Ishikawa (cell line): ENCODE results near the gene NDST1.
A peak's percentile ranks its signal among the peaks of the same experiment; 100 is the strongest.

ENCODE experiments used
- CEBPB ChIP-seq: IDR thresholded peaks from 2 replicates; pipeline ENCODE4 v1.6.1; 2012
- CREB1 ChIP-seq: IDR thresholded peaks from 2 replicates; pipeline ENCODE4 v1.6.1; 2012; ENCODE audit warnings: low read depth
- EGR1 ChIP-seq: IDR thresholded peaks from 2 replicates; pipeline ENCODE4 v1.6.1; 2012
- FOXM1 ChIP-seq: IDR thresholded peaks from 2 replicates; pipeline ENCODE4 v1.6.1; 2012; ENCODE audit warnings: low read depth, borderline replicate concordance
- RAD21 ChIP-seq: IDR thresholded peaks from 2 replicates; pipeline ENCODE4 v1.6.1; 2012; ENCODE audit warnings: low read depth
- TAF1 ChIP-seq: IDR thresholded peaks from 2 replicates; pipeline ENCODE4 v1.6.1; 2012; ENCODE audit warnings: low read depth, mild to moderate bottlenecking
- TCF12 ChIP-seq: IDR thresholded peaks from 2 replicates; pipeline ENCODE4 v1.6.1; 2012; ENCODE audit warnings: low read depth
- YY1 ChIP-seq: IDR thresholded peaks from 2 replicates; pipeline ENCODE4 v1.6.1; 2012; ENCODE audit warnings: low read depth
- ZBTB7A ChIP-seq: IDR thresholded peaks from 2 replicates; pipeline ENCODE4 v1.6.1; 2012; ENCODE audit warnings: low read depth
- TF ChIP-seq, protein P1 (sequence below): IDR thresholded peaks from 2 replicates; pipeline ENCODE4 v1.6.1; 2012
- TF ChIP-seq, protein P2 (sequence below): IDR thresholded peaks from 2 replicates; pipeline ENCODE4 v1.6.1; 2012; ENCODE audit warnings: low read depth, mild to moderate bottlenecking
- TF ChIP-seq, protein P3 (sequence below): IDR thresholded peaks from 2 replicates; pipeline ENCODE4 v1.6.1; 2012

Gene NDST1

DNA sequence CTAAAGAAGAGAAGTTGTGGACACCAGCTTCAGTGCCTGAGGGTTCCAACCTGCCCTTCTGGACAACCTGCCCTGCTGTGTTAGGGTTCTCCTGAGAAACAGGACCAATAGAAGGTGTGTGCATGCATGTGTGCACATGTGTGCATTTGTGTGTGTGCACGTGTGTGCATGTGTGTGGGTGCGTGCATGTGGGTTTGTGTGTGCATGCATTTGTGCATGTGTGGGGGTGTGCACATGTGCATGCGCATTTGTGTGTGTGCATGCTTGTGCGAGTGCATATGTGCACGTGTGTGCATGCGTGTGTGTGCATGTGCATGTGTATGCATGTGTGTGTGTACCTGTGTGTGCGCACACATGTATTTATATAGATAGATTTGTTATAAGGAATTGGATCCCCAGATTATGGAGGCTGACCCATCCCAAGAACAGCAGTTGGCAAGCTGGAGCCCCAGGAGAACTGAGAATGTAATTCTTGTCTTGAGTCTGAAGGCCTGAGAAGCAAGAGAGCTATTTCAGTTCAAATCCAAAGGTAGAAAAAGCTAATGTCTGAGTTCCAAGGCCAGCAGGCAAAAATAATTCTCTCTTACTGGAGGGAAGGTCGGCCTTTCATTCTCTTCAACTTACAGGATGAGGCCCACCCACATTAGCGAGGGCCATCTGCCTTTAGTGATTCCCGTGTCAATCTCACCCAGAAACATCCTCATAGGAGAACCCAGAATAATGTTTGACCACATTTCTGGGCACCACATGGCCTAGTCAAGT is 69.6 kb downstream of the NDST1 start:
- TF ChIP-seq TAF1: no peak
- TF ChIP-seq, protein P1, sequence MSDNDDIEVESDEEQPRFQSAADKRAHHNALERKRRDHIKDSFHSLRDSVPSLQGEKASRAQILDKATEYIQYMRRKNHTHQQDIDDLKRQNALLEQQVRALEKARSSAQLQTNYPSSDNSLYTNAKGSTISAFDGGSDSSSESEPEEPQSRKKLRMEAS: no peak
- TF ChIP-seq EGR1: no peak
- TF ChIP-seq, protein P2, sequence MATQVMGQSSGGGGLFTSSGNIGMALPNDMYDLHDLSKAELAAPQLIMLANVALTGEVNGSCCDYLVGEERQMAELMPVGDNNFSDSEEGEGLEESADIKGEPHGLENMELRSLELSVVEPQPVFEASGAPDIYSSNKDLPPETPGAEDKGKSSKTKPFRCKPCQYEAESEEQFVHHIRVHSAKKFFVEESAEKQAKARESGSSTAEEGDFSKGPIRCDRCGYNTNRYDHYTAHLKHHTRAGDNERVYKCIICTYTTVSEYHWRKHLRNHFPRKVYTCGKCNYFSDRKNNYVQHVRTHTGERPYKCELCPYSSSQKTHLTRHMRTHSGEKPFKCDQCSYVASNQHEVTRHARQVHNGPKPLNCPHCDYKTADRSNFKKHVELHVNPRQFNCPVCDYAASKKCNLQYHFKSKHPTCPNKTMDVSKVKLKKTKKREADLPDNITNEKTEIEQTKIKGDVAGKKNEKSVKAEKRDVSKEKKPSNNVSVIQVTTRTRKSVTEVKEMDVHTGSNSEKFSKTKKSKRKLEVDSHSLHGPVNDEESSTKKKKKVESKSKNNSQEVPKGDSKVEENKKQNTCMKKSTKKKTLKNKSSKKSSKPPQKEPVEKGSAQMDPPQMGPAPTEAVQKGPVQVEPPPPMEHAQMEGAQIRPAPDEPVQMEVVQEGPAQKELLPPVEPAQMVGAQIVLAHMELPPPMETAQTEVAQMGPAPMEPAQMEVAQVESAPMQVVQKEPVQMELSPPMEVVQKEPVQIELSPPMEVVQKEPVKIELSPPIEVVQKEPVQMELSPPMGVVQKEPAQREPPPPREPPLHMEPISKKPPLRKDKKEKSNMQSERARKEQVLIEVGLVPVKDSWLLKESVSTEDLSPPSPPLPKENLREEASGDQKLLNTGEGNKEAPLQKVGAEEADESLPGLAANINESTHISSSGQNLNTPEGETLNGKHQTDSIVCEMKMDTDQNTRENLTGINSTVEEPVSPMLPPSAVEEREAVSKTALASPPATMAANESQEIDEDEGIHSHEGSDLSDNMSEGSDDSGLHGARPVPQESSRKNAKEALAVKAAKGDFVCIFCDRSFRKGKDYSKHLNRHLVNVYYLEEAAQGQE: no peak
- TF ChIP-seq ZBTB7A: no peak
- TF ChIP-seq, protein P3, sequence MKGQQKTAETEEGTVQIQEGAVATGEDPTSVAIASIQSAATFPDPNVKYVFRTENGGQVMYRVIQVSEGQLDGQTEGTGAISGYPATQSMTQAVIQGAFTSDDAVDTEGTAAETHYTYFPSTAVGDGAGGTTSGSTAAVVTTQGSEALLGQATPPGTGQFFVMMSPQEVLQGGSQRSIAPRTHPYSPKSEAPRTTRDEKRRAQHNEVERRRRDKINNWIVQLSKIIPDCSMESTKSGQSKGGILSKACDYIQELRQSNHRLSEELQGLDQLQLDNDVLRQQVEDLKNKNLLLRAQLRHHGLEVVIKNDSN: no peak
- no peak for TF ChIP-seq CEBPB

DNA sequence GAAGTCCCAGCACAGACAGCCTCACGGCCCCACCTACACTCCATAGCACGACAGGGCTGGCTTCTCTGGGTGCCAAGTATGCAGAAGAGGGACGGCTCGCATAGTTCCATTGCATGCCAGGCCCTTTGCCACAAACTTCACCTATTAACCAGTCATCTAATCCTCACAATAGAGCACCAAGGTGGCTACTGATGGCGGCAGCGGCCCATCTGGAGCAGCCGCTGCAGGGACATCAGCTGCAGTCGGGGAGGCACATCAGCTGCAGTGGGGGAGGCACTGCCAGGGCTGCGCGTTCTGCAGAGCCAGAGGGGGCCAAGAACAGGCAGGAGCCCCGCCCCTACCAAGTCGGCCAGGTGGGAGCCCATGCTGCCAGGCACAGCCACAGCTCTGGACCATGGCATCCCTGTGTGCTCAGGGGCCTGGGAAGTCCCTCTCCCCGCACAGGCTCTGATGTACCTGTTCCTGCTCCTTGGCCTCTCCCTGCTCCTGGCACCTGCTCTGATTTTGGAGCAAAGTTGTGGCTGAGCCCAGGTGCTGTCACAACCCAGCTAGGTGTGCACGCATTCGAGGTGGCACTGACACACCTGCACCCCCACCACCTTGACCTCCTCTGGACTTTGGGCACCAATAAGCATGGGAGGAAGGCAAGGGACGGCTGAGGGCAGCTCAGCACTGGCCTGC is 71.0 kb downstream of the NDST1 start:
- no peak for TF ChIP-seq CREB1
- TF ChIP-seq, protein P2: no peak
- TF ChIP-seq, protein P1: no peak
- no peak for TF ChIP-seq ZBTB7A
- TF ChIP-seq, protein P3: no peak

DNA sequence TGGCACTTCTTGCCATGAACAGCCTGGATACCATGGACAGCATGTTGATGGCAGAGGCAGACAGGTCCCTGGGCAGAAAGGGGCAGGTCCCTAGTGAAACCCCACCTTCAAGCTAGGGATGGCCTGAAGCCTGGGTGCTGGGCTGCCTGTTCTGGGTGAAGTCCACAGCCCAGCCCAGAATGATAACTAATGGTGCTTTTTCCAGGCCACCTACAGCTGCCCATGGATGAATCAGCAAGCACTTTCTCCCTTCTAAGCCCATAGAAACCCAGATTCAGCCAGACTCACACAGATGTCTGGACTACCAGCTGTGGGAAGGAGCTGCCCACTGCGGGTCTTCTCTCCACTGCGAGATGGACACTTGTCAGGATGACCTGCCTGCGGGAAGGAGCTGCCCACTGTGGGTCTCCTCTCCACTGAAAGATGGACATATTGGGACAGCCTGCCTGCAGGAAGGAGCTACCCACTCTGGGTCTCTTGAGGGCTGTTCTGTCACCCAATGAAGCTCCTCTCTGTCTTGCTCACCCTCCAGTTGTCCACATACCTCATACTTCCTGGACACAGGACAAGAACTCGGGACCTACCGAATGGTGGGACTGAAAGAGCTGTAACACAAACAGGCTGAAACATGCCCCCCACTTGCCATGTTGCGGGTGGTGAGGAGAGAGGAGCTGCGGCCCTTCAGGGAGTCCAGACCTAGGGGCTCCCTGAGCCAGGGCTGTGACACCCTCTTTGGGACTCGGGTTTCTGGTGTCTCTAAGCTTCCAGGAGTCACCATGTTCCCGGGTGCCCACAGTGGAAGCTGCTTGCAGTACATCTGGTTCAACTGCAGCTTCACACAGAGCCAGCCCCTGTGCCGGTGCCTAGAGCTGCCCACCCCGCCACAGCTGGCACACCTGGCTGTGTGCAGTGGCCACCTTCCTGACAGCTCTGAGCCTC is 71.8 kb downstream of the NDST1 start:
- TF ChIP-seq CEBPB: no peak
- TF ChIP-seq, protein P2: peak; percentile 64

DNA sequence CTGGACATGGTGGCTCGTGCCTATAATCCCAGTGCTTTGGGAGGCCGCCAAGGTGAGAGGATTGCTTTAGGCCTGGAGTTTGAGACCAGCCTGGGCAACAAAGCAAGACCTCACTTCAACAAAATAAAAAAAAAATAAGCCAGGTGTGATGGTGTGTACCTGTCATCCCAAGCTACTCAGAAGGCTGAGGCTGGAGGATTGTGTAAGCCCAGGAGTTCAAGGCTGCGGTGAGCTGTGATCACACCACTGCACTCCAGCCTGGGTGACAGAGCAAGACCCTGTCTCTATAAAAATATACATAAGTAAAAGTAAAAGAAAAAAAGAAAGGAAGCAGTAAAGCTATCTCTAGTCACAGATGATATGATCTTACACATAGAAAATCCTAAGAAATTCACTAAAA is 73.0 kb downstream of the NDST1 start:
- TF ChIP-seq CREB1 (no peak), RAD21 (no peak), EGR1 (no peak), TAF1 (no peak), FOXM1 (no peak), ZBTB7A (no peak), TCF12 (no peak), YY1 (no peak)
- TF ChIP-seq, protein P3: no peak
- TF ChIP-seq, protein P2: no peak
- TF ChIP-seq, protein P1: no peak
